NCI-H526 treated with DMSO at 0.1 percent for 48 hours (cell line): ENCODE data around the gene PEX14.
"Not testable (repeated sequence)": the region's sequence is repeated elsewhere in the genome, so short reads cannot be mapped to it uniquely, and the experiment has no call there.

Experiments used
- DNase-seq: peaks from one replicate; lab custom pipeline; 2025; lab: John Stamatoyannopoulos, UW

Gene PEX14

DNA sequence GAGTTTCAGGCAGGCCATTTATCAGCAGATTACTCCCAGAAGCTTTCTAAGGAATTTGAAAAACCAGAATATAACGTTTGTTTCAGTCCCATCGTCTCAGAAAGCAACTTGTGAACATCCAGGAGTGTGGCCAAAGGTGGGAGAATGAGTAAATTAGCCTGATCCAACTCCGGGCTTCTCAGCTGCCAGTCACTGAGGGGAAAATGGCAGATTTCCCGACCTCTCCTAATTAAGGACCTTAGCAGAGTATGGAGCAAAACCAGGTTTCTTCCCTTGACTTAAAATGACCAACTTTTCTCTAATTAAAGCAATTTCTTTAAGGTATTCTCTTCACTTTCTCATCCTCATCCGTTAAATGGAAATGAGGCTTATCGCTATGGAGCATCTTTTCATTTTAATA lies 23.9 kb upstream of the PEX14 start:
- DNase-seq: no peak

DNA sequence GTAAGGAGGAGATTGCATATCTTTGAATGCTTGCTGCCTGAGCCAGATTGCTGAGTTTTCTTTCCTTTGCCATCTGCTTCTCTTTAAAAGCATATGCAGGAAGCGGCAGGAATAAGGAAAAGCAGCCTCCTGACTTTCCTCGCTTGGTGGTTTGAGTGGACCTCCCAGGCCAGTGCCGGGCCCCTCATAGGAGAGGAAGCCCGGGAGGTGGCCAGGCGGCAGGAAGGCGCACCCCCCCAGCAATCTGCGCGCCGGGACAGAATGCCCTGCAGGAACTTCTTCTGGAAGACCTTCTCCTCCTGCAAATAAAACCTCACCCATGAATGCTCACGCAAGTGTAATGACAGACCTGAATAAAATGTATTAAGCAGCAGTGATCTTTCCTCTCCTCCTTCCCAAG lies 23.5 kb upstream of the PEX14 start:
- DNase-seq: no peak

DNA sequence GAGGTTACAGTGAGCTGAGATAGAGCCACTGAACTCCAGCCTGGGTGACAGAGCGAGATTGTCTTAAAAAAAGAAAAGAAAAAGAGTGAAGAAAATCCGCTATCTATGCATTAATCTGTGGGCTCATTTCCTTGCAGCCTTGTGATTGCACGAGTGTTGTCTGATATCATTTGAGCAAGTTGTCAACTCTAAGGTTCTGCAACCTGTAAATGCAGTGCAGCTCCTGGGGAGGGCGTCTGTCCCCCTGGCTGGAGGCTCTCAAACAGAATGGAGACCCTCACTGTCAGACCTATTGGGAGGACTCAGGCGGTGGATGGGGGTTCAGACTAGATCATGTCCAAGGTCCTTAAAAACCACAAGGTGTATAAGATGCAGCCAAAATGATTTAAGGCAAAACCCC lies 18.7 kb upstream of the PEX14 start:
- DNase-seq: no peak

DNA sequence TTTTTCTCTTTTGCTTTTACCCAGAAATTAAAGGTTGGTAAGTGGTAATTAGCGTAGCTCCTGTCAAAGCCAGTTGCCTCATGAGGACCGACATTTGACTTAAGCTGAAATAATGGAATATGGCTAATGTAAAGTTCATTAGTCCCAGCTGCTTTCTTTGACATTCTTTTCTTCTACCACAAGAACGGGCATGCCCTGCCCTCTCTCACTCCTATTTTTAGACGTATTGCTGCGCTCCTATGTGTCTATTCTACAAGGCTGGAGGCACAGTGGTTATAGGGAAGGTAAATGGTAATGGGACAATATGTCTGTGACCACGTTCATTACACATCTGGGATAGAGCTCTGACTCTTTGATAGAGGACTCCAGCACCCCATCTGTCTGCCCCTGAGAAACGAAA lies 18.1 kb upstream of the PEX14 start:
- no peak for DNase-seq

DNA sequence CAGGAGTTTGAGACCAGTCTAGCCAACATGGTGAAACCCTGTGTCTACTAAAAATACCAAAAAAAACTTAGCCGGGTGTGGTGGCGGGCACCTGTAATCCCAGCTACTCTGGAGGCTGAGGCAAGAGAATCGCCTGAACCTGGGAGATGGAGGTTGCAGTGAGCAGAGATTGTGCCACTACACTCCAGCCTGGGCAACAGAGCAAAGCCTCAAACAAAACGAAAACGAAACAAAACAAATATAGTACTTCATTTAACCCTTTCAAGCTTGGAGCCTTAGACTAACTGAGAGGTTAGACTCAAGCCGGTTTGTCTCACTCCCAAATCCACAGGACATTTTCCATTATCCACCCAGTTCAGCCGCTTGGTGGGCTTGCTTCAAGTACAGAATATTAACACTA lies 17.3 kb upstream of the PEX14 start:
- DNase-seq: not testable (repeated sequence)

DNA sequence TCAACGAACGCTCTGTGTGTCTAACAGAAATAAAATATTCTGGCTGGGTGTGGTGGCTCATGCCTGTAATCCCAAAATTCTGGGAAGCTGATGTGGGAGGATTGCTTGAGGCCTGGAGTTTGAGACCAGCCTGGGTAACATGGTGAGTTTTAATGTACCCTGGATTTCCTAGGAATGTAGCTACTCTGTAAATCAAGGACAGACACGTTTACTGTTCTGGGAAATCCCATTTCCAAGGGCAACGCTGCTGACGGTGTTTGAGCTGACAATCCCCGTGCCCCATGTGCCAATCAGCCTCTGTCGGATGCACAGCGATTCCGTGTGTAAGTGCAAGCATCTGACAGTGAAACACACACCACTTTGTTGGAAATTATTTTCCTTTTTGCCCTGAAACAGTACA lies 16.9 kb upstream of the PEX14 start:
- DNase-seq: no peak

DNA sequence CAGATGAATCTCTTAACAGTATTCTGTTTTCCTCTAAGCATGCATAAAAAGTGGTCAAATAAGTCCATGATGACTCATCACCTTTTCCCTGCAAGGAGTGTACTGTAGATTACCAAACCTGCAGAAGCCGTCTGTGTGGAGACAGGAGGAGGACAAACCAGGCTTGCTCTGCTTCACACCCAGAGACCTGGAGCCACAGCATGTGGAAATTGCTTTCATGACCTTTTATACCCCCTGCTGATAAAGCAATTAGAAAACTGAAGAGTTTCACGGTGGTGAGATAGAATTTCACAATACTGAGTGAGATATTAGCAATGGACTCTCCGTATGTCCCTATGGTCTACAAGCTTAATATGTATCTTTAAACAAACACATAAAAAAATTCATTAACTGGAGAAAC lies 15.6 kb upstream of the PEX14 start:
- DNase-seq: no peak

DNA sequence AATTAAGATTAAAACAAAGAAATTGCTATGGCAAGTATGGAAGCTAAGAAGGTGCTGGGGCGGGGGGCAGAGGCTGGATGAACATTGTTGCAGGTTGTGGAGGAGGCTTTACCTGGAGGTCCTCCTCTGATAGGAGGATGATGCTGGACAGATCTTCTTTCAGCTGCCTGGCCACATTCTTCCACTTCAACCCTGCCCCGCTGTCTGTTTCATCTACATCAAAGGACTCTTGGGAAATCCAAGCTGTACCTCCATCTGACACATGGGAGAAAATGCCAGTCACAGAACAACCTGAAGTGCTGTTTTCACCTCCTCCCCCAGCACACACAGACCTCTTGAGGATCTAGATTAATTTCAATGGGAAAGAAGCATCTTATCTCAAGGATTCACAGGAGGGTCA lies 7.7 kb upstream of the PEX14 start:
- no peak for DNase-seq

DNA sequence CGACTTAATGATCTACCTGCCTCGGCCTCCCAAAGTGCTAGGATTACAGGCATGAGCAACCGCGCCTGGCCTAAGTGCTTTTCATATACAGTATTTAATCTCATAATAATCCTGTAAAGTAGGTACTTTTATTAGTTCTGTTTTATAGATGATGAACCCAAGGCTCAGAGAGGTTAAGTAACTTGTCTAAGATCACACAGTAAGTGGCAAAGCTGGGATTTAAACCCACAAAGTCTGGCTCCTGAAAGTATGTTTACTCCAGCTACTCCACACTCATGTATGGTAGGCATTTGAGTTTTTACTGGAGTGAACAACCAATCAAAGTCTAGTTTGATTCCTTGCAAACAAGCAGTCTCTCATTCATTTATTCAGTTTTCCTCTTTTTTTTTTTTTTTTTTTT lies 4.7 kb upstream of the PEX14 start:
- no peak for DNase-seq

DNA sequence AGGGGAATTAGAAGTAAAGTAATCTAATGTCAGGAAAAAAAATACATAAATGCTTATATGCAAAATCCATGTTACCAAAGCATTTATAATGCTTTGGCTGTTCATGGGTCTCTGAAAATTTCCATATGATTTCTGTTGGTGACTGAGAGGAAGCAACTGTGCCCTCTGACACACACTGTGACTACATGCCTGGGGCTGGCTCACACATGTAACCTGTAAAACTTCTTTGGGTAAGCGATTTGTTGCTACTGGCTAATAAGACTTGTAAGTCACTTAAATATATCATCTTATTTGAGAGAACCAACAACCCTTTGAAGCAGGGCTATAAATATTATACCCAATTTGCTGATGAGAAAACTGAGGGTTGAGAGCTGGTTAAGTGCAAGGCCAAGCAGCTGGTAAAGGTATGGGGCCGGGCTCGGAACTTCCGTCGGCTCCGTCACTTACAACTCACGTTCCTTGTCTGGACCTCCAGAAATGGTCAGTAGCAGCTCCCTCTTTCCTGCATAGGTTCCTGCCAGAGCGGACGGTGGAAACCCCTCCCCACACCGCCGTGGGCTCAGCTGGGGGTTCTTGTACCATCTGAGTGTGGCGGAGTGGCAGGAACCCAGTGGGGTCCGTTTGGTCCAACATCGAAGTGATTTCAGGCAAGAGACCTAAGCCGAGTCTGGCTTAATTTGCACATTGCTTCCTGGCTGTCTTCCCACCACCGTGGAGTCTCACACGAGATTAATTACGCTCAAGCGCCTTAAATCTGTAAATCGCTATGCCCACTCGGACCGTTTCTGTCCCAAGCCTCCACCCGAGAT lies 3.1 kb upstream of the PEX14 start:
- DNase-seq: no peak

DNA sequence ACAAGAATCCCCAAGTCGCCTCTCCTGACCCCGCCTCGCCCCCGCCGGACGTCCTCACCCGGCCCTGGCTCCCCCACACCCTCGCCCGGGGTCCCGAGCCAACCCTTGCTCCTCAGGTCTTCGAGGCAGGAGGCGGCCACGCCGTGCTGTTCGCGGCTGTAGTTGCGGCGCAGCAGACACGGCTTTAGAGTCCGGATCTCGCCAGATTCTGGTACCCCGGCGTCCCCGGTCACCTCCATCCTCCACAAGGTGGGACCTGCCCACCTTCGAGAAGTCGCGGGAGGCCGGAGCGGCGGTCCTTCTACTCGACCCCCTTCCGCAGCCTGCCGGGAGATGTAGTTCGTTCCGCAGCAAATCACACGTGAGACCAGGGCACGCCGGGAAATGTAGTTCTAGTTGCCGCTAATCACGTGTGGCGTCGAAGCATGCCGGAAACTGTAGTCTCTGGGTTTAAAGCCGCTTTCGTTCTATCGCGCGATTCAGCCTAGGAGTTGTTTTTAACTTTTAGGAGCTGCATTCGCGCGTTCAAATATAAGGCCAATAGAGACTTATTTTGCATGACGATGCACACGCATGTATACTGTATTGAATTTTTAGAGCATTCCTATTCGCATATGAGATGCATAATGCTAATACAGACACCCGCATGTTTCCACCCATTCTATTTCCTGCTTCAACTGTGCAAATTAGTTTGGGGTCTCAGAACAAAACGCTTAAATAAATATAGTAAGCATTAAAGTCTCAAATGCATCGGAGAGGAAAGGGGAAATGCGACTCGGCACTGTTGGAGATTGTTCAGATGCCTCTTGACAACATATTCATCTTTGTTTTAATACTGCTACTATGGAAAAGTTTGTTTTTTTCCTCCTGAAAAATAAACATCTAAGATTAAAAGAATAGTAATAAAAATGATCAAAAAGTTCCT lies 2.3 kb upstream of the PEX14 start, which contains the start of gene DFFA:
Gene DFFA, minus strand, starts transcription at position 310 of the 925 bp plus-strand sequence. Its CDS starts 71 bp downstream, at position 239.
- peak; percentile 89 for DNase-seq

DNA sequence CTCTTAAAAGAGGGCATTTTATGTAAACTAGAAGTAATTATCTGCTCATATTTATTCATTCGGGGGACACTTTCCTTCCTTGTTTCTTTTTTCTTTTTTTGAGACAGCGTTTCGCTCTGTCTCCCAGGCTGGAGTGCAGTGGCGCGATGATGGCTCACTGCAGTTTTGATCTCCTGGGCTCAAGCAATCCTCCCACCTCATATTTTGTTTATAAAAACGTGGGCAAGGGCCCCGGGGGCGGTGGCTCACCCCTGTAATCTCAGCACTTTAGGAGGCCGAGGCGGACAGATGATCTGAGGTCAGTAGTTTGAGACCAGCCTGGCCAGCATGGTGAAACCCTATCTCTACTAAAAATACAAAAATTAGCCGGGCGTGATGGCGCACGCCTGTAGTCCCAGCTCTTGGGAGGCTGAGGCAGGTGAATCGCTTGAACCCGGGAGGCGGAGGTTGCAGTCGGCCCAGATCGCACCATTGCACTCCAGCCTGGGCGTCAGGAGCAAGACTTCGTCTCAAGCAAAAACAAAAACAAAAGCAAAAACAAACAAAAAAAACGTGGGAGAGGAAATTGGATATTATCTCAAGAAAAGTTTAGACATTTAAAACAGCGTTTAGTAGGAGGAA lies 1.5 kb upstream of the PEX14 start:
- no peak for DNase-seq

DNA sequence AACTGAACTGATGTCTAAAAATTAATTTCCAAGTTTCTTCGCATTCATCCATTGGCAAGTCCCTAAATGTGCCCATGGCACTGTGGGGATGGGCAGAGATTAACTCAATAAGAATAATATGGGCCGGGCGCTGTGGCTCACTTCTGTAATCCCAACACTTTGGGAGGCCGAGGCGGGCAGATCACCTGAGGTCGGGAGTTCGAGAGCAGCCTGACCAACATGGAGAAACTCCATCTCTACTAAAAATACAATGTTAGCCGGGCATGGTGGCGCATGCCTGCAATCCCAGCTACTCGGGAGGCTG lies 489 bp upstream of the PEX14 start:
- not testable (repeated sequence) for DNase-seq

DNA sequence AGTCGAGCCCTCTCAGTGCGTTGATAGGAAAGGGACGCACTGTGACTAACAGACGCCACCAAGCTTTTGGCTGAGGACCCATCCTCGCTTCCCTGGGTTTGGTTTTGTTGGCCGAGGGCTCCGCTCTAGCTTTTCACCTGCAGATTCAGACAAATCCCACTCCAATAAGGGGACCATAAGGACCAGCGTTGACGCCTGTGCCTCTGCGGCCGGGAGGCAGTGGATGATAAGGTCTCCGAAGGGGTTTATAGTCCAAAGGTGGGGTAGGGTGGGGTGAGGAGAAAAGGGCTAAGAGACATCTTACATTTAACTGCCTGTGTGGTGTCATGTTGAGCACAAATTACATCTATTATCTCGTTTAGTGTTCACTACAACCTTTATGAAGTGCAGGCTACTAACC lies 760 bp downstream of the PEX14 start:
- no peak for DNase-seq

DNA sequence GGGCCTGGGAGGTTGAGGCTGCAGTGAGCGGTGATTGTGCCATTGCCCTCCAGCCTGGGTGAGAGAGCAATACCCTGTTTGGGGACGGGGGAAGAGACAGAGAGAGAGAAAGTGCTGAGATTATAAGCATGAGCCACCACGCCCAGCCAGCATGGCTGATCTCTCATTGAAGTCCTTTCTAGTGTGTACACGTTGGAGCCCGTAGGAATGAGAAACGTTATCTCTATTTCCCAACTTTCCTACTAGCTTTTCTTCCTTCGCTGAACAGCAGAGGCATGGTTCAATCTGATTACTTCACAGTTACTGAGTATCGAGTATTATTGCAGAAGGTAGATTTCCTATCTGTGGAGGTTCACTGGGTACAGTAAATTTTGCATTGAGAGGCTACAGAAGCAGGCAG lies 4.5 kb downstream of the PEX14 start:
- DNase-seq: no peak

DNA sequence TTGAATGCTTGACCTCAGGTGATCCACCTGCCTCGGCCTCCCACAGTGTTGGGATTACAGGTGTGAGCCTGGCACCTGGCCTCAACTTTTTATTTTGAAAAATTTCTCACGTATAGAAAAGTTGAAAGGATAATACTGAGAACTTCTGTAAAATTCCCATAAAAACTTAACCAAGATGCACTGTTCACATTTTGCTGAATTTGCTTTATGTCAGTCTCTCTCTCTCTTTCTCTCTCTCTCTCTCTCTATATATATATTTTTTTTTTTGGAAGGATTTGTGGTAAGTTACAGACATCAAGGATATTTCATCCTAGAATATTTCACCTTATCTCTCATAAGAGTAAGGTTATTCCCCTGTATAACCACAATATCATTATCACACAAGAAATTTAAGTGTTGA lies 5.9 kb downstream of the PEX14 start:
- DNase-seq: no peak

DNA sequence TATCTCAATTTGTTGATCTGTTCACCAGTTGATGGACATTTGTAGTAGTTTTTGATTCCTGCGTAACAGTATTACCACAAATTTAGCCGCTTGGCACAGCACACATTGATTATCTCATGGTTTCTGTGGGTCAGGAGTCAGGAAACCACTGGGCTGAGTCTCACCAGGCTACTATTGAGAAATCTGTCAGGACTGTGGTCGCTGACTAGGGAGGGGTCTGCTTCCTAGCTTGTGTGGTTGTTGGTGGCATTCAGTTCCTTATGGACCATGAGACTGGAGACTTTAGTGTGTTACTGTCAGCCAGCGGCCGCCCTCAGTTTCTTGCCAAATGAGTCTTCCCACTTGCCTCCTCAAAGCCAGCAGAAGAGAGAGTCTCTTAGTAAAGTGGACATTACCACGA lies 9.8 kb downstream of the PEX14 start:
- no peak for DNase-seq

DNA sequence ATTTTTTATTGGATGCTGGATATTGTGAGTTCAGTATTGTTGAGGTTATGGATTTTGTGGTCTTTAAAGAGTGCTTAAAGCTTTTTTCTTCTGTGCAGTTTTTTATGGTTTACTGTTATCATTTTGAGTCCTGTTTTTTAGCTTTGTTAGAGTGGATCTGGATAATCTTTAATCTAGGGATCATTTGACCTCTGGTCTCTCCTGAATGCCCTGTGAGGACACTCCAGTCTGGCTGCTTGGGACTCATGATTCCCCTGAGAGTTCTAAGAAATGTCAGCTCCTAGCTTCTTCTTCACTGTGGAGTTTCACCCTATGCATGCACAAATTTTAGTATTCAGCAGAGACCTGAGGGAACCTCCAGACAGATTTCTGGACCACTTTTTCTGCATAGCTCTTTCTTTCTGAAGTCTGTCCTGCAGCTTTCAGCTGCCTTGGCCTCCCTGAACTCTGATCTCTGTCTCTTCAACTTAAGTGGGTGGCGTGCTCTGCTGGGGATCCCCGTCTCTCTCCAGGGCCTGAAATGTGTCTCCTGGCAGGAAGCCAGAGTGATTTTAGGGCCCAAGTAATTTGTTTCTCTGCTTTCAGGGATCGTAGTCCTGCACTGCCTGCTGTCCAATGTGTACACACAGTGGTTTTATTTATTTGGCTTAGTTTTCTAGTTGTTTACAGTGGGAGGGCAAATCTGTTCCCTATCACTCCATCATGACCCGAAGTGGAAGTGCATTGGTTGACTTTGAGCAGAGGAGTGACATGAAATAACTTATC lies 14.7 kb downstream of the PEX14 start:
- DNase-seq: no peak

DNA sequence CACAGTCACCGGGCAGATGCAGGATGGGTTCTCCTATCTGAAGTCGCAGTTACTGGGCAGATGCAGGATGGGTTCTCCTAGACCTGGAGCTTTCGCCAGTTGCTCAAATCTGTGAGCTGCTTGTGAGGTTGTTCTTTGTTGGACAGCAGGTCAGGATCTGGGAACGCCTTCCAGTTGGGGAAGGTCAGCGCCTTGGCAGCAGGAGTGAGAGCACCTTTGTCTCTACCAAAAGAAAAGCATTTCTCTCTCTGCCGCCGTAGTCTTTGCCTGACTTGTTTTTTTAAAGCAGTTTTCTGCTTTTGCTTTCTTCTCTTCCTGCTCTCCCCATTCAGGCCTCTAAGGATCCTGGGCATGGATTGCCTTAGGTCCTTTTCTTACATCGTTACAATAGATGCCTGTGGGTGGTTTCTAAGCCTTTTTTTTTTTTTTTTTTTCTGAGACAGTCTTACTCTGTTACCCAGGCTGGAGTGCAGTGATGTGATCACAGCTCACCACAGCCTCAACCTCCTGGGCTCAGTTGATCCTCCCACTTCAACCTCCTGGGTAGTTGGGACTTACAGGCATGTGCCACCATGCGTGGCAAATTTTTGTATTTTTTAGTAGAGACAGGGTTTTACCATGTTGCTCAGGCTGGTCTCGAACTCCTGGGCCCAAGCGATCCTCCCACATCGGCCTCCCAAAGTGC lies 15.7 kb downstream of the PEX14 start:
- no peak for DNase-seq

DNA sequence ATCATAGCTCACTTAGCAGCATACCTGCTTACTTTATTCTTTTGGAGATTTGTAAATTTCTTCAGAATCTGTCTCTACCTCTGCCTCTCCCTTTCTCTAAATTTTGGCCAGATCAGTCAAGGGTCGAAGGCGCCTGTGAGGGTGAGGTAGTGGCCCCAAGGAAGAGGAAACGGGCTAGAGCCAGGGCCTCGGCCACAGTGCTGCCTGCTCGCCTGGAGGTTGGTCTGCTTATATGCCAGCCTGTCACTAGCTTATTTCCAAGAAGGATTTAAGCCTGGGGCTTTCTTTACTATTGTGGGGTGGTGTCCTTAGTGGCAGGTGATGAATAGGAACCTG lies 19.6 kb downstream of the PEX14 start:
- DNase-seq: no peak

DNA sequence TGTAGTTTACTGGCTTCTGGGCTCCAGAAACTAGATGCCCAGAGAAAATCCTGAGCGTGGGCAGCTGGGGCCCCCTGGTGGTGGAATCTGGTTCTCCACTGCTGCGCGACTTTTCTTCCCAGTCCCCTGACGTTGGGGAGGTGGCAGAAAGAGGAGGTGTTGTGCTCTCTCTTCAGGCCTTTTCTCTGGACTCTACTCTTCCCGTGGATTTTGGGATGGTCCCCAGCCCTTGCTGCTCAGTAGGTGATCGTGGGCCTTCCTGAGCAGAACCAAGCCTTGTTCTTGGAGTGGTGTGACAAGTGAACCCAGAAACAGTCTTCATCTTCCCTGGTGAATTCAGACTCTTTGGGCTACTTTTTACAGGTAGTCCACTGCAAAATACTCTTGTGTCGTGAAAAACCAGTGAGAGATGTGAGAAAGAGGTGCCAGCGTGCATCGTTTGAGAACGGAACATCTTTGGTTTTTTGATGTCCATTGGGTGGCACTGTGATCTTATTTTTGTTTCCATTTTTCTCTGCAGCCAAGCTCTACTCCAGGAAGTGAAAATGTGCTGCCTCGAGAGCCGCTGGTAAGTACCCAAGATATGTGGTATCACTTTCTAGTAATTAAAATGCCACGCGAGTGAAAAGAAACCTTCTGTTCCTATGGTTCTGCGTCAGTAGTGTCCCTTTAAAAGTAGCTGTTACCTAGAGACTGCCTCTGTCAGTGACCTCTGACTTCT lies 20.2 kb downstream of the PEX14 start:
- DNase-seq: peak; percentile 21
